ENCODE results near the gene KRTCAP3. TPM values are rescaled to one million over a fixed set of nuclear protein-coding genes. Genes with fewer than 3 reads are reported as not detected.

The KRTCAP3 gene
- total and polyA plus RNA-seq, 2 of the 4 experiments (the other 2 are of a cell fraction), result 1.5 TPM; not detected in 1

DNA sequence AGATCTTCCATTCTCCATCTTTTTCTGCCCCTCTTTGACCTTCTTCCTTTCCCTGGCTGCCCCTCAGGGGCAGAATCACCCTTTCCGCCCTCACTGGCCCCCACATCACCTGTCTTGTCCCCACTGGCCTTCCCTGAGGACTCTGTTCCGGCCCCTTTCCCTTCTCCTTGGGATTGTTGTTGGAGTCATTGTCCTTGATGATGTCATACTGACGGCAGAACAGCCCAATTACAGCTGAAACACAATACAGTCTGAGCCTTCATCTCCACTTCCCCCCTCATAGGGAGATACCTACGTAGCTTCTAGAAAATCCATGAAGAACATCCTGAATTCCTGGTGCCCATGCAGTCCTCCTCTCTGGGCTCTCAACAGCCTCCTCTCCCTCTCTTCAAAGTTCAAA, 50.4 kb downstream of the KRTCAP3 start:
- Histone ChIP-seq H3K14ac (replicated peaks; ENCODE audit: low read depth, low read length) (no peak overlapping the region), H3K27me3 (ENCODE audit: control insufficient read depth, insufficient read depth, low read length) (no peaks in the 10 kb centered on the region), H2BK15ac (ENCODE audit: low read depth, low read length) (no peak overlapping the region), H2AK5ac (ENCODE audit: low read depth, low read length) (no peak overlapping the region), H3K4me2 (ENCODE audit: low read depth, low read length) (no peak overlapping the region), H3K4me3 (ENCODE audit: insufficient read depth, low read depth, low read length) (no peak overlapping the region), H4K91ac (ENCODE audit: insufficient read depth, low read depth, low read length) (no peak overlapping the region), H2AFZ (replicated peaks; ENCODE audit: low read length, poor library complexity) (no peak overlapping the region), H3K9me3 (ENCODE audit: control insufficient read depth, insufficient read depth, low read length) (no peaks in the 10 kb centered on the region), H3K9ac (ENCODE audit: low read depth, low read length) (no peak overlapping the region), H2BK5ac (ENCODE audit: low read depth, low read length, poor library complexity, severe bottlenecking) (no peak overlapping the region), H3K18ac (ENCODE audit: low read depth, low read length) (no peak overlapping the region), H4K8ac (ENCODE audit: low read depth in 2 of 2, low read length in 2 of 2) (no peak overlapping the region), H3K36me3 (ENCODE audit: control insufficient read depth, insufficient read depth, low read length) (0 out of 2 replicates have a peak, but pooled peaks cover 3% of the 10 kb centered on the region), H3K4ac (ENCODE audit: low read depth, low read length) (no peak overlapping the region), H2BK20ac (ENCODE audit: low read depth, low read length) (no peak overlapping the region), H4K5ac (ENCODE audit: low read depth, low read length) (no peak overlapping the region), H4K20me1 (ENCODE audit: insufficient read depth, low read length) (no peaks in the 10 kb centered on the region), H3K56ac (ENCODE audit: extremely low read depth, insufficient read depth, low read length) (no peak overlapping the region), H3K27ac (ENCODE audit: insufficient read depth, low read length) (no peak overlapping the region), H3K4me1 (ENCODE audit: control insufficient read depth, insufficient read depth, low read length) (peaks cover 5% of the 10 kb centered on the region), H3K79me1 (ENCODE audit: low read depth in 1 of 2, low read length in 2 of 2) (peaks cover 6 to 21% of the 10 kb centered on the region in 2 experiments; a peak in 3 of 4 replicates), H3K9me1 (ENCODE audit: insufficient read depth, low read length) (peaks cover 22% of the 10 kb centered on the region), H2AK9ac (replicated peaks; ENCODE audit: low read depth, low read length, poor library complexity) (no peak overlapping the region), H3K23ac (ENCODE audit: low read depth, low read length) (no peak overlapping the region), H2BK120ac (ENCODE audit: low read depth, low read length) (no peak overlapping the region)
- no TSS peak for BruUV-seq (replicated peaks)
- in situ Hi-C loops (cut with MboI; ENCODE audit: low sequenced_read_pairs), result no loop called here
- TF ChIP-seq RFX5 (IDR thresholded peaks at IDR 0.05; ENCODE audit: low read depth, low read length) (no peak), MAZ (IDR thresholded peaks at IDR 0.05; ENCODE audit: borderline replicate concordance, low read depth, low read length) (no peak), POLR2A (IDR thresholded peaks at IDR 0.05; ENCODE audit: low read depth, low read length) (no peak), CHD1 (IDR thresholded peaks at IDR 0.05; ENCODE audit: low read depth, low read length) (no peak), MXI1 (IDR thresholded peaks at IDR 0.05; ENCODE audit: borderline replicate concordance, low read depth, low read length) (no peak), SMC3 (IDR thresholded peaks at IDR 0.05; ENCODE audit: low read depth, low read length) (no peak), MAFK (IDR thresholded peaks at IDR 0.05; ENCODE audit: low read depth, low read length) (no peak), NFE2L2 (IDR thresholded peaks at IDR 0.05; ENCODE audit: low read depth, low read length) (no peak), FOS (IDR thresholded peaks at IDR 0.05; ENCODE audit: low read depth, low read length) (no peak), RCOR1 (IDR thresholded peaks at IDR 0.05; ENCODE audit: insufficient replicate concordance, low read length) (no peak), BHLHE40 (IDR thresholded peaks at IDR 0.05; ENCODE audit: low read depth, low read length) (no peak), RAD21 (IDR thresholded peaks at IDR 0.05; ENCODE audit: low read length) (no peak), CEBPB (IDR thresholded peaks at IDR 0.05; ENCODE audit: low read depth, low read length) (no peak)
- TF ChIP-seq, protein P1, sequence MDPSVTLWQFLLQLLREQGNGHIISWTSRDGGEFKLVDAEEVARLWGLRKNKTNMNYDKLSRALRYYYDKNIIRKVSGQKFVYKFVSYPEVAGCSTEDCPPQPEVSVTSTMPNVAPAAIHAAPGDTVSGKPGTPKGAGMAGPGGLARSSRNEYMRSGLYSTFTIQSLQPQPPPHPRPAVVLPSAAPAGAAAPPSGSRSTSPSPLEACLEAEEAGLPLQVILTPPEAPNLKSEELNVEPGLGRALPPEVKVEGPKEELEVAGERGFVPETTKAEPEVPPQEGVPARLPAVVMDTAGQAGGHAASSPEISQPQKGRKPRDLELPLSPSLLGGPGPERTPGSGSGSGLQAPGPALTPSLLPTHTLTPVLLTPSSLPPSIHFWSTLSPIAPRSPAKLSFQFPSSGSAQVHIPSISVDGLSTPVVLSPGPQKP (IDR thresholded peaks at IDR 0.05; ENCODE audit: borderline replicate concordance, low read depth, low read length), result no peak
- TF ChIP-seq, protein P2, sequence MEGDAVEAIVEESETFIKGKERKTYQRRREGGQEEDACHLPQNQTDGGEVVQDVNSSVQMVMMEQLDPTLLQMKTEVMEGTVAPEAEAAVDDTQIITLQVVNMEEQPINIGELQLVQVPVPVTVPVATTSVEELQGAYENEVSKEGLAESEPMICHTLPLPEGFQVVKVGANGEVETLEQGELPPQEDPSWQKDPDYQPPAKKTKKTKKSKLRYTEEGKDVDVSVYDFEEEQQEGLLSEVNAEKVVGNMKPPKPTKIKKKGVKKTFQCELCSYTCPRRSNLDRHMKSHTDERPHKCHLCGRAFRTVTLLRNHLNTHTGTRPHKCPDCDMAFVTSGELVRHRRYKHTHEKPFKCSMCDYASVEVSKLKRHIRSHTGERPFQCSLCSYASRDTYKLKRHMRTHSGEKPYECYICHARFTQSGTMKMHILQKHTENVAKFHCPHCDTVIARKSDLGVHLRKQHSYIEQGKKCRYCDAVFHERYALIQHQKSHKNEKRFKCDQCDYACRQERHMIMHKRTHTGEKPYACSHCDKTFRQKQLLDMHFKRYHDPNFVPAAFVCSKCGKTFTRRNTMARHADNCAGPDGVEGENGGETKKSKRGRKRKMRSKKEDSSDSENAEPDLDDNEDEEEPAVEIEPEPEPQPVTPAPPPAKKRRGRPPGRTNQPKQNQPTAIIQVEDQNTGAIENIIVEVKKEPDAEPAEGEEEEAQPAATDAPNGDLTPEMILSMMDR (conservative IDR thresholded peaks at IDR 0.05; ENCODE audit: low read depth, low read length), result no peak
- TF ChIP-seq, protein P3, sequence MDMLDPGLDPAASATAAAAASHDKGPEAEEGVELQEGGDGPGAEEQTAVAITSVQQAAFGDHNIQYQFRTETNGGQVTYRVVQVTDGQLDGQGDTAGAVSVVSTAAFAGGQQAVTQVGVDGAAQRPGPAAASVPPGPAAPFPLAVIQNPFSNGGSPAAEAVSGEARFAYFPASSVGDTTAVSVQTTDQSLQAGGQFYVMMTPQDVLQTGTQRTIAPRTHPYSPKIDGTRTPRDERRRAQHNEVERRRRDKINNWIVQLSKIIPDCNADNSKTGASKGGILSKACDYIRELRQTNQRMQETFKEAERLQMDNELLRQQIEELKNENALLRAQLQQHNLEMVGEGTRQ (IDR thresholded peaks at IDR 0.05; ENCODE audit: low read depth, low read length), result no peak
- dilution Hi-C loops (cut with HindIII; ENCODE audit: low sequenced_read_pairs, unreplicated experiment), result no loop called here
- ChIA-PET CTCF (no interaction called here), POLR2A (ENCODE audit: unreplicated experiment) (no interaction called here)
- DNase-seq (no peak), ATAC-seq (ENCODE audit: low read depth) (no peak)
- 100% methylated on average over 1 of the region's 4 CpGs; no CpG with 5 or more reads in 1 of the 2 experiments for WGBS, 2 experiments (ENCODE audit: extremely low coverage in 2 of 2, insufficient read length in 1 of 2)
- intact Hi-C loops (cut with micrococcal nuclease), result no loop called here

All from IMR-90 (cell line).